ENCODE results near the gene CD48.

The CD48 gene

DNA sequence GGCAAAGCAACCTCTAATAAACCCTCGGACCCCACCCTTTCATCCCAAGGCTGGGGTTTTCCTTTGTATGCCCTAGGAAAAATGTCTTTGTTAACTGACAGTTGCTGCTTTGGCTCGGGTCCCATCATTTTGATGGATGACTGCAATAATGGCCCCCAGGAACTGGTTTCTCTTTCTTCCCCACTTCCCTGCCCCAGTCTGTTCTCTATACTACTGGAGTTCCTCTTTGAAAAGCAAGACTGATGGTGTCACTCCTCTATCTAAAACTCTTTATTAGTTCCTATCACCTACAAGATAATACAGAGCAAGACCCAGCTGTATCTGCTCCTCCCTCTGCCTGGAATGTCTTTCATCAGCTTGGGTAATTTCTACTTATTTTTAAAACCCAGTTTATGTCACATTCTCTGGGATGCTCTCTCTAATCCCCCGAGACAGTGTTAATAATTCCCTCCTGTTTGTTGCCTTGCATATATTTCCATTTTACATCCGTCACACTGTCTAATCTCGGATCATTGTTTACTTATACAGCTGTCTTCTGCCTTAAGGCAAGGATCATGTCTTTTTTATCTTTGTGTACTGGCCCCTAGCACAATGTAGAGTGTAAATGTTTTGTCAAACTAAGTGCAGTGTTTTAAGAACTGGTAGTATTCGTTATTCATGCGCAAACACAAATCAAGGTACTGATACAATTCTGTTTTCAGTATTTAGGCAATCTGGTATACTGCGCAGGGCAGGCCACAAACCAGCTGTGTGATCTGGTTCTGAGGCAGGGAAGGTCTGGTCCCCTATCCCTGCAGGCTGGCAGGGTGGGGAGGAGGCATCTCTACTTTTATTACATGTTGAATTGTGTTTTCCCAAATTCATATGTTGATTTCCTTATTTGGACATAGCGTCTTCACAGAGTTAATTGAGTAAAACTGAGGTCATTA lies 80.8 kb downstream of the CD48 start:
- DNase-seq = no peak

GRCh38 chr1:160629286-160630210 lies 82.1 kb downstream of the CD48 start:
- no peak for DNase-seq

- DNase-seq = no peak
Observed at GRCh38 chr1:160628799-160629263, 82.8 kb downstream of the CD48 start.

Data from NCI-H1092 treated with DMSO at 0.1 percent for 48 hours (cell line).